ENCODE results near the gene RNASE12.
"Not testable (repeated sequence)": the region's sequence is repeated elsewhere in the genome, so short reads cannot be mapped to it uniquely, and the experiment has no call there.

RNASE12 gene

GRCh38 chr14:20578784-20579502 is 12.2 kb downstream of the RNASE12 start:
- DNase-seq = no peak

GRCh38 chr14:20578325-20578724 is 12.9 kb downstream of the RNASE12 start:
- DNase-seq = no peak

- DNase-seq = not testable (repeated sequence)
Observed at GRCh38 chr14:20572382-20572990, 18.7 kb downstream of the RNASE12 start.

- DNase-seq = not testable (repeated sequence)
Observed at GRCh38 chr14:20570720-20571119, 20.5 kb downstream of the RNASE12 start.

- DNase-seq = not testable (repeated sequence)
Observed at GRCh38 chr14:20569865-20570264, 21.3 kb downstream of the RNASE12 start.

GRCh38 chr14:20569066-20569465 is 22.1 kb downstream of the RNASE12 start:
- no peak for DNase-seq

GRCh38 chr14:20568393-20568792 is 22.8 kb downstream of the RNASE12 start:
- no peak for DNase-seq

- not testable (repeated sequence) for DNase-seq
Observed at GRCh38 chr14:20567199-20567598, 24.0 kb downstream of the RNASE12 start.

- no peak for DNase-seq
Observed at GRCh38 chr14:20564501-20564997, 26.6 kb downstream of the RNASE12 start.

- DNase-seq = no peak
Observed at GRCh38 chr14:20563971-20564370, 27.2 kb downstream of the RNASE12 start.

- DNase-seq = no peak
Observed at GRCh38 chr14:20560961-20561360, 30.2 kb downstream of the RNASE12 start, which contains the start of gene RNASE9. Gene RNASE9, minus strand, starts transcription at chr14:20561047.

- DNase-seq = no peak
Observed at GRCh38 chr14:20559461-20559904, 31.7 kb downstream of the RNASE12 start.

GRCh38 chr14:20557212-20557542 is 34.0 kb downstream of the RNASE12 start:
- DNase-seq = no peak

GRCh38 chr14:20556500-20557211 is 34.5 kb downstream of the RNASE12 start:
- DNase-seq = no peak

GRCh38 chr14:20555845-20556244 is 35.3 kb downstream of the RNASE12 start:
- DNase-seq = no peak

GRCh38 chr14:20553024-20553423 is 38.2 kb downstream of the RNASE12 start:
- DNase-seq = no peak

GRCh38 chr14:20551606-20552005 is 39.6 kb downstream of the RNASE12 start:
- no peak for DNase-seq

- no peak for DNase-seq
Observed at GRCh38 chr14:20550926-20551325, 40.2 kb downstream of the RNASE12 start.

- DNase-seq = no peak
Observed at GRCh38 chr14:20548414-20549158, 42.6 kb downstream of the RNASE12 start.

GRCh38 chr14:20546877-20547276 is 44.3 kb downstream of the RNASE12 start:
- DNase-seq = no peak

Data from NCI-H1694 (cell line).